Suprapubic skin (tissue), 4 donors: ENCODE data around the gene ZSCAN1.

Source experiments
- CTCF ChIP-seq, 2 donors: fragments of 200-600 bp in 1 of 2; fragments of 450-650 bp in 1 of 2; sonication (generic) in 1 of 2; IDR thresholded peaks; one replicate each; pipeline ENCODE4 v1.5.1; 2016 to 2019; ENCODE audit warnings: antibody characterized with exemption in 2 of 2, mild to moderate bottlenecking in 1 of 2, moderate library complexity in 1 of 2
- POLR2A ChIP-seq, 2 donors: fragments of 450-650 bp; IDR thresholded peaks; one replicate each; pipeline ENCODE4 v1.6.1; 2017; ENCODE audit warnings: antibody characterized with exemption in 2 of 2, mild to moderate bottlenecking in 2 of 2, moderate library complexity in 2 of 2
- POLR2AphosphoS5 ChIP-seq, 3 donors: sonication (generic); formaldehyde crosslinking; IDR thresholded peaks; one replicate each; pipeline ENCODE4 v1.6.1; 2017; ENCODE audit warnings: antibody characterized with exemption in 3 of 3

GRCh38 chr19:58056861-58057260 lies 23.0 kb downstream of the ZSCAN1 start:
- TF ChIP-seq CTCF (IDR thresholded peaks at IDR 0.05), result no peak
- TF ChIP-seq POLR2AphosphoS5 (IDR thresholded peaks at IDR 0.05), result no peak
- no peak for TF ChIP-seq POLR2A (IDR thresholded peaks at IDR 0.05)
